Skin of body (tissue), 2 donors: ENCODE measurements around the gene VSIR. TPM values are rescaled to one million over a fixed set of nuclear protein-coding genes. Genes with fewer than 3 reads are reported as not detected.

Experiments used
- small RNA-seq: library from RNA; depleted of rRNA; stranded (forward); fragments of <200 nt; gene quantifications from one replicate; pipeline ENCODE3, GENCODE V24; 2014; ENCODE audit warnings: low replicate concordance
- total RNA-seq: library from RNA; depleted of rRNA; stranded (reverse); fragments of >200 nt; gene quantifications from one replicate; pipeline ENCODE4 v1.2.3, GENCODE V29; 2014

VSIR gene
- total RNA-seq, 1 donor from 2014 or later = 15.8 TPM

Small RNA genes lying within 50 kb of the gene (small RNA-seq; reads per million reads assigned to genes)
- not detected for gene MIR7152

Other genes starting within 250 kb of the VSIR start
- under 0.01 TPM for gene C10orf105, start 53.7 kb downstream of the VSIR start, total RNA-seq
- gene PSAP, start 77.7 kb upstream of the VSIR start, total RNA-seq = 435 TPM
- gene CHST3, start 190.9 kb upstream of the VSIR start, total RNA-seq = 19.5 TPM